ENCODE results near the gene ATP9B. TPM values are rescaled to one million over a fixed set of nuclear protein-coding genes. Genes with fewer than 3 reads are reported as not detected.

ATP9B gene
- total RNA-seq, 1 experiment from 2014 or later: 8.6 TPM

- DNase-seq: no peak
- H3K4me2 ChIP-seq: no peak overlapping the region
These were observed 54.8 kb downstream of the ATP9B start for GRCh38 chr18:79123948-79124347.

GRCh38 chr18:79129120-79129519, 59.9 kb downstream of the ATP9B start:
- no TSS peak for BruUV-seq (replicated peaks)
- H4K20me1 ChIP-seq (ENCODE audit: insufficient read depth): no peaks in the 10 kb centered on the region
- no peaks in the 10 kb centered on the region for H3K4me1 ChIP-seq (replicated peaks; ENCODE audit: insufficient read depth)
- H3K9me2 ChIP-seq (ENCODE audit: insufficient read depth): no peaks in the 10 kb centered on the region
- no peaks in the 10 kb centered on the region for H3F3A ChIP-seq (ENCODE audit: insufficient read depth, low read depth)
- 0 out of 2 replicates have a peak, but pooled peaks cover 3% of the 10 kb centered on the region for H3K36me3 ChIP-seq (ENCODE audit: low read depth)
- no peak overlapping the region for H2AFZ ChIP-seq
- intact Hi-C loops (cut with micrococcal nuclease; ENCODE audit: unreplicated experiment): no loop called here
- no peak overlapping the region for H3K4me3 ChIP-seq
- no peak for DNase-seq
- no peak overlapping the region for H3K4me2 ChIP-seq
- no peaks in the 10 kb centered on the region for H3K79me2 ChIP-seq (ENCODE audit: low read depth)
- CTCF ChIA-PET: no interaction called here
- TF ChIP-seq CTCF (conservative IDR thresholded peaks at IDR 0.05) (no peak), EZH2 (IDR thresholded peaks at IDR 0.05; ENCODE audit: low read depth) (no peak)
- H3K9me3 ChIP-seq (ENCODE audit: insufficient read depth, low read depth): no peaks in the 10 kb centered on the region
- no peak overlapping the region for H3K27ac ChIP-seq
- no peaks in the 10 kb centered on the region for H3K27me3 ChIP-seq (ENCODE audit: insufficient read depth, low read depth)
- POLR2A ChIA-PET (ENCODE audit: unreplicated experiment): no interaction called here

More at GRCh38 chr18:79123948-79124347, 54.8 kb downstream of the ATP9B start:
- BruUV-seq (replicated peaks): no TSS peak
- no peaks in the 10 kb centered on the region for H4K20me1 ChIP-seq (ENCODE audit: insufficient read depth)
- no peaks in the 10 kb centered on the region for H3K36me3 ChIP-seq (ENCODE audit: low read depth)
- no peaks in the 10 kb centered on the region for H3K9me2 ChIP-seq (ENCODE audit: insufficient read depth)
- H3K9me3 ChIP-seq (ENCODE audit: insufficient read depth, low read depth): no peaks in the 10 kb centered on the region
- no peak overlapping the region for H3K27ac ChIP-seq
- CTCF ChIA-PET: no interaction called here
- no peak for TF ChIP-seq CTCF (conservative IDR thresholded peaks at IDR 0.05)
- TF ChIP-seq EZH2 (IDR thresholded peaks at IDR 0.05; ENCODE audit: low read depth): no peak
- intact Hi-C loops (cut with micrococcal nuclease; ENCODE audit: unreplicated experiment): no loop called here
- H3F3A ChIP-seq (ENCODE audit: insufficient read depth, low read depth): no peaks in the 10 kb centered on the region
- H2AFZ ChIP-seq: no peak overlapping the region
- no peaks in the 10 kb centered on the region for H3K79me2 ChIP-seq (ENCODE audit: low read depth)
- no peaks in the 10 kb centered on the region for H3K4me1 ChIP-seq (replicated peaks; ENCODE audit: insufficient read depth)
- POLR2A ChIA-PET (ENCODE audit: unreplicated experiment): no interaction called here
- no peaks in the 10 kb centered on the region for H3K27me3 ChIP-seq (ENCODE audit: insufficient read depth, low read depth)
- no peak overlapping the region for H3K4me3 ChIP-seq

- BruUV-seq (replicated peaks): no TSS peak
- TF ChIP-seq EZH2 (IDR thresholded peaks at IDR 0.05; ENCODE audit: low read depth): no peak
- no peak for TF ChIP-seq CTCF (conservative IDR thresholded peaks at IDR 0.05)
These were observed 64.5 kb downstream of the ATP9B start for GRCh38 chr18:79133724-79134123.

More at GRCh38 chr18:79133724-79134123, 64.5 kb downstream of the ATP9B start:
- DNase-seq: no peak
- intact Hi-C loops (cut with micrococcal nuclease; ENCODE audit: unreplicated experiment): no loop called here
- POLR2A ChIA-PET (ENCODE audit: unreplicated experiment): no interaction called here
- no peaks in the 10 kb centered on the region for H3K79me2 ChIP-seq (ENCODE audit: low read depth)
- no peak overlapping the region for H2AFZ ChIP-seq
- H3K4me3 ChIP-seq: no peak overlapping the region
- H4K20me1 ChIP-seq (ENCODE audit: insufficient read depth): no peaks in the 10 kb centered on the region
- H3K27ac ChIP-seq: no peak overlapping the region
- no peaks in the 10 kb centered on the region for H3K27me3 ChIP-seq (ENCODE audit: insufficient read depth, low read depth)
- H3K36me3 ChIP-seq (ENCODE audit: low read depth): 0 out of 2 replicates have a peak, but pooled peaks cover 3% of the 10 kb centered on the region
- H3K4me1 ChIP-seq (replicated peaks; ENCODE audit: insufficient read depth): no peaks in the 10 kb centered on the region
- no peak overlapping the region for H3K4me2 ChIP-seq
- H3K9me2 ChIP-seq (ENCODE audit: insufficient read depth): no peaks in the 10 kb centered on the region
- no peaks in the 10 kb centered on the region for H3K9me3 ChIP-seq (ENCODE audit: insufficient read depth, low read depth)
- CTCF ChIA-PET: no interaction called here
- no peaks in the 10 kb centered on the region for H3F3A ChIP-seq (ENCODE audit: insufficient read depth, low read depth)

Measured in PC-9 (cell line).